H1 (cell line): ENCODE data around the gene PDLIM4. TPM values are rescaled to one million over a fixed set of nuclear protein-coding genes. Genes with fewer than 3 reads are reported as not detected.

ENCODE experiments used
- CTCF ChIA-PET: fragments of 300-600 bp; sonication (Branson Sonifier 250); formaldehyde crosslinking; loops from one replicate; lab custom pipeline; 2021; ENCODE audit not compliant: partially characterized antibody; lab: Charles Lee
- POLR2A ChIA-PET: fragments of 300-600 bp; sonication (Branson Sonifier 250); formaldehyde crosslinking; loops from one replicate; lab custom pipeline; 2021; ENCODE audit warnings: inconsistent platforms; ENCODE audit not compliant: partially characterized antibody; lab: Charles Lee
- DNase-seq, 2 experiments: peaks; one replicate each; pipeline versions ENCODE4 v3.0.0 to v3.0.0-alpha.2; 2010 to 2022; ENCODE audit warnings: low spot score in 2 of 2, low read depth in 1 of 2, mixed read lengths in 1 of 2
- FAIRE-seq: peaks from 2 replicates; lab custom pipeline; 2011; peaks lifted over from hg19 to GRCh38; lab: Jason Lieb, UNC
- H2AFZ ChIP-seq: 2 replicates; pipeline ENCODE4 v1.8.1; 2012; ENCODE audit warnings: low read length, inconsistent platforms
- H2AK5ac ChIP-seq: 2 replicates; pipeline ENCODE4 v1.6.1; 2013; ENCODE audit warnings: low read depth, low read length
- H2BK120ac ChIP-seq: replicated peaks from 2 replicates; pipeline ENCODE3; 2013; ENCODE audit warnings: low read depth, low read length, inconsistent platforms
- H2BK12ac ChIP-seq: 2 replicates; pipeline ENCODE4 v1.6.1; 2013; ENCODE audit warnings: low read depth, low read length
- H2BK15ac ChIP-seq: 2 replicates; pipeline ENCODE4 v1.6.1; 2013; ENCODE audit warnings: low read length
- H2BK20ac ChIP-seq: 2 replicates; pipeline ENCODE4 v1.6.1; 2013; ENCODE audit warnings: low read length
- H2BK5ac ChIP-seq: 2 replicates; pipeline ENCODE4 v1.6.1; 2013; ENCODE audit warnings: low read depth, low read length
- H3K14ac ChIP-seq: 2 replicates; pipeline ENCODE4 v1.6.1; 2013; ENCODE audit warnings: inconsistent platforms; ENCODE audit not compliant: insufficient read length
- H3K18ac ChIP-seq: 2 replicates; pipeline ENCODE4 v1.6.1; 2013; ENCODE audit warnings: low read length; ENCODE audit errors: extremely low read depth
- H3K23ac ChIP-seq: 2 replicates; pipeline ENCODE4 v1.6.1; 2013; ENCODE audit warnings: inconsistent platforms; ENCODE audit not compliant: insufficient read length
- H3K23me2 ChIP-seq: 2 replicates; pipeline ENCODE4 v1.6.1; 2013; ENCODE audit warnings: low read depth, low read length
- H3K27ac ChIP-seq: 2 replicates; pipeline ENCODE4 v1.6.1; 2011; ENCODE audit warnings: low read depth, low read length, inconsistent platforms
- H3K27me3 ChIP-seq, 4 experiments: replicated peaks in 1 of 4; 1 replicate in 1 of 4; 2 replicates in 3 of 4; pipeline versions ENCODE4 v1.6.1 to v1.8.1; 2011 to 2013; ENCODE audit warnings: low read length in 3 of 4, mild to moderate bottlenecking in 3 of 4, inconsistent platforms in 2 of 4, mixed read lengths in 2 of 4, moderate library complexity in 1 of 4; ENCODE audit not compliant: control insufficient read depth in 3 of 4, insufficient read depth in 3 of 4; ENCODE audit errors: extremely low read depth in 1 of 4
- H3K36me3 ChIP-seq, 4 experiments: 2 replicates each; pipeline versions ENCODE4 v1.6.1 to v1.8.1; 2011 to 2013; ENCODE audit warnings: mild to moderate bottlenecking in 4 of 4, low read length in 3 of 4, moderate library complexity in 2 of 4, control low read depth in 1 of 4, inconsistent platforms in 1 of 4; ENCODE audit not compliant: insufficient read depth in 4 of 4, control insufficient read depth in 2 of 4
- H3K4ac ChIP-seq: replicated peaks from 2 replicates; pipeline ENCODE3; 2013; ENCODE audit warnings: low read length, low read depth, mixed read lengths, inconsistent platforms; ENCODE audit not compliant: insufficient read length
- H3K4me1 ChIP-seq, 4 experiments: replicated peaks in 1 of 4; 1 replicate in 1 of 4; 2 replicates in 3 of 4; pipeline versions ENCODE4 v1.6.1 to v1.8.1; 2011 to 2013; ENCODE audit warnings: low read length in 3 of 4, inconsistent platforms in 2 of 4, mixed read lengths in 1 of 4; ENCODE audit not compliant: insufficient read depth in 4 of 4, control insufficient read depth in 3 of 4
- H3K4me2 ChIP-seq, 2 experiments: 2 replicates each; pipeline versions ENCODE4 v1.6.1 to v1.8.1; 2011 to 2013; ENCODE audit warnings: low read depth in 2 of 2, low read length in 2 of 2, control low read depth in 1 of 2, inconsistent platforms in 1 of 2, mild to moderate bottlenecking in 1 of 2; ENCODE audit not compliant: insufficient read depth in 1 of 2
- H3K4me3 ChIP-seq, 4 experiments: fragments of 200-600, 300-600 bp in 1 of 4; sonication (generic), shearing (Covaris generic), sonication (Bioruptor Twin) in 1 of 4; 2 replicates each; pipeline versions ENCODE4 v1.5.1 to v1.8.1; 2011 to 2016; ENCODE audit warnings: low read length in 4 of 4, low read depth in 3 of 4, control low read depth in 2 of 4, inconsistent platforms in 2 of 4, mild to moderate bottlenecking in 2 of 4, mixed read lengths in 1 of 4, moderate library complexity in 1 of 4; ENCODE audit not compliant: insufficient read depth in 2 of 4; ENCODE audit errors: extremely low read depth in 1 of 4
- H3K56ac ChIP-seq: replicated peaks from 2 replicates; pipeline ENCODE3; 2013; ENCODE audit warnings: low read depth, mild to moderate bottlenecking, mixed read lengths, low read length, inconsistent platforms; ENCODE audit not compliant: insufficient read length
- H3K79me1 ChIP-seq: 2 replicates; pipeline ENCODE4 v1.6.1; 2013; ENCODE audit warnings: low read depth, low read length, control low read depth
- H3K79me2 ChIP-seq, 2 experiments: 2 replicates each; pipeline versions ENCODE4 v1.6.1 to v1.8.1; 2012 to 2013; ENCODE audit warnings: low read length in 2 of 2, mild to moderate bottlenecking in 2 of 2, inconsistent platforms in 1 of 2; ENCODE audit not compliant: insufficient read depth in 2 of 2, control insufficient read depth in 1 of 2
- H3K9ac ChIP-seq, 4 experiments: replicated peaks in 1 of 4; 1 replicate in 1 of 4; 2 replicates in 3 of 4; pipeline versions ENCODE4 v1.6.1 to v1.8.1; 2011 to 2013; ENCODE audit warnings: low read depth in 3 of 4, low read length in 3 of 4, control low read depth in 2 of 4, mild to moderate bottlenecking in 2 of 4, moderate library complexity in 2 of 4, inconsistent platforms in 1 of 4; ENCODE audit errors: extremely low read depth in 1 of 4
- H3K9me3 ChIP-seq, 2 experiments: 2 replicates each; pipeline versions ENCODE4 v1.6.1 to v1.8.1; 2012 to 2013; ENCODE audit warnings: mild to moderate bottlenecking in 2 of 2, moderate library complexity in 2 of 2, control low read depth in 1 of 2, inconsistent platforms in 1 of 2, low read depth in 1 of 2, low read length in 1 of 2, mixed read lengths in 1 of 2; ENCODE audit not compliant: insufficient read depth in 2 of 2
- H4K20me1 ChIP-seq, 2 experiments: replicated peaks in 1 of 2; 2 replicates each; pipeline versions ENCODE3 to v1.8.1; 2011 to 2013; ENCODE audit warnings: inconsistent platforms in 2 of 2, low read length in 2 of 2, mild to moderate bottlenecking in 1 of 2; ENCODE audit not compliant: insufficient read depth in 2 of 2, control insufficient read depth in 1 of 2
- H4K5ac ChIP-seq: 2 replicates; pipeline ENCODE4 v1.6.1; 2013; ENCODE audit warnings: low read length, low read depth, mixed read lengths, inconsistent platforms; ENCODE audit not compliant: insufficient read length
- H4K8ac ChIP-seq: 2 replicates; pipeline ENCODE4 v1.8.0; 2013; ENCODE audit warnings: mild to moderate bottlenecking, moderate library complexity, low read length, inconsistent platforms; ENCODE audit not compliant: insufficient read depth; ENCODE audit errors: extremely low read depth
- H4K91ac ChIP-seq: replicated peaks from 2 replicates; pipeline ENCODE3; 2013; ENCODE audit warnings: low read length, mixed read lengths, inconsistent platforms; ENCODE audit not compliant: insufficient read length
- CREB1 ChIP-seq: IDR thresholded peaks from 2 replicates; pipeline ENCODE4 v1.6.1; 2012; ENCODE audit warnings: inconsistent platforms
- GTF2F1 ChIP-seq: IDR thresholded peaks from 2 replicates; pipeline ENCODE4 v1.6.1; 2012; ENCODE audit warnings: low read depth, low read length, improper control_type of control experiment, borderline replicate concordance
- HDAC6 ChIP-seq: IDR thresholded peaks from one replicate; pipeline ENCODE4 v1.7.1; 2012; ENCODE audit warnings: low read depth, mild to moderate bottlenecking, inconsistent platforms, low read length, moderate library complexity
- JUN ChIP-seq: IDR thresholded peaks from 2 replicates; pipeline ENCODE4 v1.6.1; 2011; ENCODE audit warnings: low read depth, mild to moderate bottlenecking, improper control_type of control experiment, low read length
- JUND ChIP-seq: IDR thresholded peaks from 2 replicates; pipeline ENCODE4 v1.6.1; 2011; ENCODE audit warnings: mild to moderate bottlenecking, improper control_type of control experiment, low read length
- KDM5A ChIP-seq: fragments of 200-600 bp; IDR thresholded peaks from 2 replicates; pipeline ENCODE4 v1.7.1; 2012; ENCODE audit warnings: mild to moderate bottlenecking, low read length, inconsistent platforms, mixed read lengths
- NRF1 ChIP-seq: IDR thresholded peaks from 2 replicates; pipeline ENCODE4 v1.6.1; 2011; ENCODE audit warnings: mild to moderate bottlenecking, low read depth, low read length, improper control_type of control experiment
- RFX5 ChIP-seq: IDR thresholded peaks from 2 replicates; pipeline ENCODE4 v1.6.1; 2011; ENCODE audit warnings: low read depth, low read length, improper control_type of control experiment, borderline replicate concordance
- SIN3A ChIP-seq, 2 experiments: IDR thresholded peaks in 1 of 2; conservative IDR thresholded peaks in 1 of 2; 2 replicates each; pipeline ENCODE4 v1.6.1; 2011 to 2012; ENCODE audit warnings: low read length in 2 of 2, improper control_type of control experiment in 1 of 2, low read depth in 1 of 2, mild to moderate bottlenecking in 1 of 2
- SIX5 ChIP-seq: IDR thresholded peaks from 2 replicates; pipeline ENCODE4 v1.6.1; 2011; ENCODE audit warnings: mild to moderate bottlenecking, low read depth, low read length
- SUZ12 ChIP-seq: fragments of 200-600 bp; sonication (generic); IDR thresholded peaks from 2 replicates; pipeline ENCODE4 v1.6.1; 2012; ENCODE audit warnings: mild to moderate bottlenecking, inconsistent platforms, low read length, moderate library complexity, mixed read lengths
- TEAD4 ChIP-seq: IDR thresholded peaks from 2 replicates; pipeline ENCODE4 v1.6.1; 2012; ENCODE audit warnings: low read depth, low read length, inconsistent platforms, mixed read lengths
- ZNF274 ChIP-seq: IDR thresholded peaks from 2 replicates; pipeline ENCODE4 v1.7.0; 2012; ENCODE audit warnings: low read length, borderline replicate concordance; ENCODE audit errors: extremely low read depth
- WGBS, 2 experiments: shearing (Covaris generic) in 1 of 2; methylation state at CpG; one replicate each; pipeline versions ENCODE4 v1.1.6 to v1.1.7; 2013 to 2015; ENCODE audit warnings: low lambda C conversion rate in 2 of 2, mixed read lengths in 2 of 2, inconsistent platforms in 1 of 2, low coverage in 1 of 2, missing lambda C conversion rate in 1 of 2; ENCODE audit not compliant: insufficient replicate concordance in 2 of 2, insufficient coverage in 1 of 2, insufficient read length in 1 of 2; ENCODE audit errors: extremely low coverage in 1 of 2, missing lambda C conversion rate in 1 of 2; 5-methylcytosine and 5-hydroxymethylcytosine counted together
- polyA plus RNA-seq, 7 experiments: library from polyadenylated mRNA; depleted of rRNA in 3 of 7; stranded (reverse) in 5 of 7; unstranded in 2 of 7; fragments of >200 nt in 5 of 7; fragments of 200-250 nt in 2 of 7; gene quantifications; 1 replicate in 5 of 7; 2 replicates in 1 of 7; 4 replicates in 1 of 7; pipeline versions ENCODE4 v1.2.1 to v1.2.3, GENCODE V29; 2011 to 2013; ENCODE audit warnings: missing spikeins in 2 of 7, mixed read lengths in 2 of 7
- total RNA-seq: library from RNA; stranded (reverse); fragmentation: NEBNext Ultra II Directional; extraction: Animal tissue kit (Norgen Biotek cat#: 25700); gene quantifications from 2 replicates; pipeline ENCODE4 v1.2.1, GENCODE V29; 2021
- TF ChIP-seq, protein P1 (sequence below): IDR thresholded peaks from 2 replicates; pipeline ENCODE4 v1.6.1; 2012; ENCODE audit warnings: inconsistent platforms

PDLIM4 gene
- total and polyA plus RNA-seq, 2 of the 8 experiments (the other 6 are each of a cell fraction or from before 2014, with no cell fraction given) = 10.7 to 29.1 TPM

DNA sequence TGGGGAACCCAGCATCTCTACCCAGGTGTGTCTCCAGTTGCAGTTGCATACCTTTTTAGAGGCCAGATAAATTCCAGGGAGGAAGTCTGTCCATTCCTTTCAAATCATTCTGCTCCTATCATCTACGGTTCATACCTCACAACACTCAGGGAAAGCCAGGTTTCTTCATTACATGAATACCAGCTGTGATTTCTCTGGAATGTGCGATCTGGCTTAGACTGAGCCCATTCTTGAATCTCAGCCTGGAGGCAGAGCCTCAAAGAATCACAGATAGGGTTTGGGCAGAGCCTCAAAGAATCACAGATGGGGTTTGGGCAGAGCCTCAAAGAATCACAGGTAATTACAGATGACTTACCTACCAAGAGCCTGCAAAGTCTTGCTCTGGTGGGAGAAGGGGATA is 37.0 kb upstream of the PDLIM4 start:
- DNase-seq (no peak), FAIRE-seq (no peak)
- Histone ChIP-seq H3K14ac (no peak overlapping the region), H3K23me2 (no peaks in the 10 kb centered on the region), H2BK120ac (no peak overlapping the region), H3K4me3 (no peak overlapping the region), H3K18ac (no peak overlapping the region), H2AK5ac (no peak overlapping the region), H4K91ac (no peak overlapping the region), H4K20me1 (peaks cover 0 to 1% of the 10 kb centered on the region in 2 experiments), H2BK12ac (no peak overlapping the region), H3K79me2 (no peaks in the 10 kb centered on the region), H3K27ac (no peak overlapping the region), H2BK5ac (no peak overlapping the region), H3K79me1 (no peaks in the 10 kb centered on the region; the same call in 1 of the 2 replicates), H4K8ac (no peak overlapping the region), H3K56ac (no peak overlapping the region), H3K23ac (no peak overlapping the region), H3K9me3 (no peaks in the 10 kb centered on the region), H3K27me3 (peaks cover 0 to under 1% (median 0%) of the 10 kb centered on the region in 4 experiments; a peak in 2 of 7 replicates), H3K9ac (no peak overlapping the region), H3K36me3 (no peaks in the 10 kb centered on the region), H3K4me1 (no peaks in the 10 kb centered on the region; a peak in 1 of 7 replicates), H2BK20ac (no peak overlapping the region), H2BK15ac (no peak overlapping the region), H3K4me2 (no peak overlapping the region), H2AFZ (no peak overlapping the region), H3K4ac (no peak overlapping the region), H4K5ac (no peak overlapping the region)
- CTCF ChIA-PET = interaction anchor here (0.8 to 2.0 kb wide), 5 partner anchors 8 to 52 kb away, joined by 3 to 8 read pairs (median 3); no protein-coding TSS in a partner anchor
- 94% methylated on average over 2 of the region's 2 CpGs; no CpG with 5 or more reads in 1 of the 2 experiments for WGBS, 2 experiments
- POLR2A ChIA-PET = no interaction called here
- TF ChIP-seq TEAD4 = no peak
- TF ChIP-seq KDM5A = no peak
- no peak for TF ChIP-seq GTF2F1
- no peak for TF ChIP-seq RFX5
- TF ChIP-seq NRF1 = no peak
- TF ChIP-seq SUZ12 = no peak
- no peak for TF ChIP-seq JUND
- no peak for TF ChIP-seq SIX5
- TF ChIP-seq HDAC6 = no peak
- TF ChIP-seq SIN3A (conservative IDR thresholded peaks at IDR 0.05 in 1 of 2, IDR thresholded peaks at IDR 0.05 in 1 of 2; ENCODE audit: low read depth in 1 of 2, low read length in 2 of 2) = no peak
- TF ChIP-seq, protein P1, sequence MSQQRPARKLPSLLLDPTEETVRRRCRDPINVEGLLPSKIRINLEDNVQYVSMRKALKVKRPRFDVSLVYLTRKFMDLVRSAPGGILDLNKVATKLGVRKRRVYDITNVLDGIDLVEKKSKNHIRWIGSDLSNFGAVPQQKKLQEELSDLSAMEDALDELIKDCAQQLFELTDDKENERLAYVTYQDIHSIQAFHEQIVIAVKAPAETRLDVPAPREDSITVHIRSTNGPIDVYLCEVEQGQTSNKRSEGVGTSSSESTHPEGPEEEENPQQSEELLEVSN = no peak
- no peak for TF ChIP-seq ZNF274
- TF ChIP-seq JUN = no peak
- TF ChIP-seq CREB1 = no peak
